Measurements from ENCODE around the gene DARS2.
"Not testable (repeated sequence)": the region's sequence is repeated elsewhere in the genome, so short reads cannot be mapped to it uniquely, and the experiment has no call there.

The DARS2 gene

DNA sequence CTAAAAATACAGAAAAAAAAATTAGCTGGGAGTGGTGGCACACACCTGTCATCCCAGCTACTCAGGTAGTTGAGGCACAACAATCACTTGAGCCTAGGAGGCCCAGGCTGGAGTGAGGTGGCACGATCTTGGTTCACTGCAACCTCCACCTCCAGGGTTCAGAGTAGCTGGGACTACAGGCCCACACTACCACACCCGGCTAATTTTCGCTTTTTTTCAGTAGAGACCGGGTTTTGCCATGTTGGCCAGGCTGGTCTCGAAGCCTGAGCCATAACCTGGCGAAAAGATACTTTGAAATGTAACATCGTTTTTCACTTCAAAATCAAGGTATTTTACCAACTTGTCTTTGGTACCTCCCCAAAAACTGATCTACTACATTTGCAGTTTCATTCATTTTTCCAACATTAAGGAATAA is 37.3 kb downstream of the DARS2 start:
- no peak for DNase-seq (ENCODE audit: low read depth in 2 of 2)

DNA sequence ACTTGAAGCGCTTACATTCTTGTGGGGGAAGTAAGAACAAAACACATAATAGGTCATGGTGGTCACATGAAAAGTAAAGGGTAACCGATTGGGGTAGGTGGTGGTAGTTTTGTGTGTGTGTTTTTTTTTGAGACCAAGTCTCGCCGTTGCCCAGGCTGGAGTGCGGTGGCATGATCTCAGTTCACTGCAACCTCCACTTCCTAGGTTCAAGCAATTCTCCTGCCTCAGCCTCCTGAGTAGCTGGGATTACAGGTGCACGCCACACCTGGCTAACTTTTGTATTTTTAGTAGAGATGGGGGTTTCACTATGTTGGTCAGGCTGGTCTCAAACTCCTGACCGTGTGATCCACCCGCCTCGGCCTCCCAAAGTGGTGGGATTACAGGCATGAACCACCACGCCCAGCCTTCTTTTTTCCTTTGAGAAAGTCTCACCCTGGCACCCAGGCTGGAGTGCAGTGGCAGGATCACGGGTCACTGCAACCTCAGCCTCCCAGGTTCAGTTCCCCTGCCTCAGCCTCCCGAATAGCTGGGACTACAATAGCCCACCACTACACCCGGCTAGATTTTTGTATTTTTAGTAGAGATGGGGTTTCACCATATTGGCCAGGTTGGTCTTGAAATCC is 37.8 kb downstream of the DARS2 start:
- DNase-seq (ENCODE audit: low read depth in 2 of 2) = not testable (repeated sequence)

DNA sequence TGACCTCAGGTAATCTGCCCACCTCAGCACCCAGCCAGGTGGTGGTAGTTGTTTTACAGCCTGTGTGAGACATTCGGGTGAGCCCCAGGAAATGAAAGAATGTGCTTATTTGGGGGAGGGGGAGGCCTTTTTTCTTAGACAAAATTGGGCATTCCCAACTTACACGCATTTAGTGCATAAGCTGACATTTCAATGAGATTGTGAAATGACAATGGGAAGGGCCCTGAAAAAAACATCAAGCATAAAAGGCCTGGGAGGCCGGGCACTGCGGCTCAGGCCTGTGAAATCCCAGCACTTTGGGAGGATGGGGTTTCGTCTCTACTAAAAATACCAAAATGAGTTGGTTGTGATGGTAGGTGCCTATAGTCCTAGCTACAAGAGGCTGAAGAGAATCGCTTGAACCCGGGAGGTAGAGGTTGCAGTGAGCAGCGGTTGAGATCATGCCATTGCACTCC is 38.3 kb downstream of the DARS2 start:
- DNase-seq (ENCODE audit: low read depth in 2 of 2) = no peak

DNA sequence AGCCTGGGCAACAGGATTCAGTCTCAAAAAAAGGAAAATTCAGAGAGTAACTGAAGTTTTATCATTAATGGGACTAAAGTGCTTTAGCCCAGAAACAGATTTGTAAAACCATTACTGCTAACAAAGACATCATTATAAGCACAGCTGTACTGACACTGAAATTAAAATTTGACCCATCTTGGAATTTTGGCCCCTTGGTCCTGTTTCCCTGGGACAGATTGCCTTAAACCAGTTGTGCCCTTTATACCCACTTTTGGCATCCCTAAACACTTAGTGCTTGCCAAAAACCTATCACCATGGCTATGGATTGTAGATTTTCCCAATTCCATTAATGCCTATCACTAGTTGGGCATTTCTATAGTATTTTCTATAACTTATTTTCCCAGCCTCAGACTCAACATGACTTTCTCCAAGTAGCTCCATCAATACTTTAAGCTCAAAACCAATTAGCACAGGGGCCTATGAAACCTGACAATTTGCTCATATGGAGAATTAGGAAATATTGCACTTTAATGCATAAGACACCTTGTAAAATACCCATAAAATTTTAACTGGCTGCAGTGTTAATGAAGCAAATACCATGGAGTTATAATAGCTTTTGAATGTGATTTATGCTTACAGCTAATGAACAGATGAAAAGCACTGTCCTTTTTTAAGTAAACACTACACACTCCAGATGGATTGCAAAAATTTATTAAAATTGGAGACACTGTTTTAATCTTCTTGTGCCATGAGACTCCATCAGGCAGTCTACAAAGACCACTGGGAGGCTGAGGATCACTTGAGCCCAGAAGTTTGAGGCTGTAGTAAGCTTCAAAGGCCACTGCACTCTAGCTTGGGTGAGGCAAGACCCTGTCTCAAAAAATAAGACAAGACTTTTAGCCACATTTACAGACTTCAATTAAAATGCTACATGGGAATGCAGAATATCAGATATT is 39.0 kb downstream of the DARS2 start:
- DNase-seq (ENCODE audit: low read depth in 2 of 2) = no peak

DNA sequence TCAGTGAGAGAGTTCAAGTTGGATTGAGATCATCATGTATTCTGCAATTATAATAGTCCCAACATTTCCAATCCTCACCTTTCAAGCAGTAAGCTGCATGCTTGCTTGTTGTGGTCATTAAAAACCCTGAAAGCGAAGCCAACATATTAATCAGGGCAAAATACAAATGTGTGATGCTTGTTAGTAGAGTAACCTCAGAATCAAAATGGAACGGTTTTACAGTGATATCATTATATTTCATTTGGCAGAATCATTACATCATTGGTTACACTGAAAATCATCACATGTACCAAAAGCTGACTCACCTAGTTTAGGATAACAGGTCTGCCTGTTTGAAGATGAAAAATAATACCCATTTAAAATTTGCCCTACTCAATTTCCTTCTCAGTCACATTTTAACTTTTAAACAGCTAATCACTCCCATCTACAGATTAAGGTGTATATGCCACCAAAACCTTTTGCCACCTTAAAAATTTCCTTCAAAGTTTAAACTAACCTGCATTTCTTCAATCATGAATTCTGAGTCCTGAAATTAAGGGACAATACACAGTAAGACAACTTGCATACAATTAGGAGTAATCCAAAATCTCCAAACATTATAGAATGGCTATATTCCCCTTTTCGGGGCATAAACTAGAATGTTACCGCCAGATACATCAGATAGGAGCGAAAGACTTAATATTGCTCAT is 39.9 kb downstream of the DARS2 start:
- no peak for DNase-seq (ENCODE audit: low read depth in 2 of 2)

DNA sequence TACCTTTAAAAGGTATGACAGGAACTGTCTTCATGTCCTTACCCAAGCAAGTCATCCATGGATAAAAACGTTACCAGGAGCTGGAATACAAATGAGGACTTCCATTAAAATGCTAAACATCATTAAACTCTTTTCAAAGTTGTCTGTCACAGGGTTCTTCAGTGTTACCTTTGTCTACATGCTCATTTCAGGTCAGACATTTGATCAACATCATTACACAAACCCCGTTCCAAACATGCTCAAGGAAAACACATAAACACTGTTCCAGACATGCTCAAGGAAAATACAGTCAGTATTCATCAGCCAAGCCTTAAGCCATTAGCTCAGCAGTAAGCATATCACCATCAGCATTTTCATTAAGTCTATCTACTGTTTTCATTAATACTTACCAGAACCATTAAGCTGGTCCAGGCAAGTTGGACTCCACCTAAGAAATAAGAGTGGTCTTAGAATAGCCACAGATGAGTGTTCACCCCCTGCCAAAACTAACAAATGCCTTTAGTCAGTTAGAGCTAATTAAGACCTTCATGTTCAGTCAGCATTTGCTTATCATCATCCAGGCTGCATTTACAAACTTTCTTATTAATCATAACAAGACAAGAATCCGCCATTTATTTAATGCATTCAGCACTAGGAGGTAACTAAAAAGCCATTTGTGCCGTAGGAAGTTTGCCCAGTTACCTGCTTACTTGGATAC is 41.1 kb downstream of the DARS2 start:
- DNase-seq (ENCODE audit: low read depth in 2 of 2) = no peak

DNA sequence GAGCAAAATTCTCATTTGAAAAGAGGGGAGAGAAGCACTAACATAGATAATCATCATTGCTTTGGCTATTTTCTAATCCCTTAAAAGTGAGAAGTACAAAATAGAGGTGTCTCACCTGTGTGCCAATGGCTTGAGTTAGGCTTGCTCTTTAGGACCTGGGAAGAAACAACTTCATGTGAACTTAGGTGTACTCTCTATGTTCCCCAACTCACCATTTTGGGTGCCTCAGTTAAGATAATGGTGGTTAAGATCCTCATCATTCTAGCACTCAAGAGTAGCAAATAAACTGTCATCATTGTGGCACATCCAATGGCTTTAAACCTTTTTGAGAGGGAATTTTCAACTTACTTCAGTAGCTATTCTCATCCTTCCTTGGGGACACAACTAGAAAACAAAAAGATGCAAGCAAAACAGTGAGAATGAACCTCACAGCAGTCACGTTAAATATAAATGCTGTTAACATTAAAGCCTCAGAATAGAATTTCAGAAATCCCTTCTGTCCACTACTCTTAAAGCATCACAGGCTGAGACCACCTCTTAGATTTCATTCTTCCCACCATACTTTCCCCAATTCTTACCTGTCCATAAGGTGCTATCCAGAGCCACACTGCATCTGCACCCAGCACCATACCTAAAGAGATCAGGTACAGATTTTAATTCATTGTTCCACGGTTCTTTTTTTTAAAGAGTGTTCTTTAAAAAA is 42.1 kb downstream of the DARS2 start:
- no peak for DNase-seq (ENCODE audit: low read depth in 2 of 2)

DNA sequence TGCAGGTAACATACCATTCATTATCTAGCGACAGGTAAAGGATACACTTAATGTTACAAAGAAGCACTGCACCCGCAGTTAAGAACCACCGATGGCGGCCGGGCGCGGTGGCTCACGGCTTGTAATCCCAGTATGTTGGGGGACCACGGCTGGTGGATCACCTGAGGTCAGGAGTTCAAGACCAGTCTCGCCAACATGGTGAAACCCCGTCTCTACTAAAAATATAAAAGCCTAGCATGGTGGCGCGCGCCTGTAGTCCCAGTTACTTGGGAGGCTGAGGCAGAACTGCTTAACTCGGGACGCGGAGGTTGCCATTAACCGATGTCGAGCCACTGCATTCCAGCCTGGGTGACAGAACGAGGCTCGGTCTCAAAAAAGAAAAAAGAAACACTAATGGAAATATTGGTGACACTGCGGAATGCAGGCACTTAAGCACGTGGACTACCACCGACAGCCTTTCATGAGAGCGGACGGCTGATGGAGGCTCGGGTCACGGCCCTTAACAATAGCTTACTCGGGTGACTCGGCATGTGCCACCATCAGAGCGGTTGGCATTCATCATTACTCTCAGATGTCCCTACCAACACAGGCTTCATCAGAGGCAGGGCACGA is 42.8 kb downstream of the DARS2 start:
- peak in 1 of 2 donors; percentile 32 for DNase-seq (ENCODE audit: low read depth in 2 of 2)

DNA sequence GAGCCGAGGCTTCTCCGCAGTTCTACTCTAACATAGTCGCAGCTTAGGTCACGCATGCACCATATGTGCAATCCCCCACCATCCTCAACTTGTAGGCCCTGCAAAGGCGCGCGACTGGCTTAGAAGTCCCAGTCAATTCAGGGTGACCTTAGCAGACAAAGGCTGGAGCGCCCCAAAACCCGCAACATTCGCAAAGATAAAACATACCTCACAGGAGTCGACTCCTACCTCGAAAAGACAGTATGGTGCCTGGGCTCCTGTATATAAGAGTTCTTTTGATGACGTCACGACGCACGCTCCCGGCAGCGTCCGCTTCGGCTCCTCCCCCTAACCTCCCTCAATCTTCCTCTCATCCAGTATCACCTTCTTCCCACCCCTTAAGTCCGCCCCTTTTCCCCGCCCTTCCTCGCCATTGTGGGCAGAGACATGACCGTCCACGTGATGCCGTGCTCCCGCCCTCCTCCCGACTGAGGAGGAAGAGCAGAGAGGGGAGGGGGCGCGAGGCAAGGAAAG is 43.3 kb downstream of the DARS2 start, which contains the start of gene GAS5:
Gene GAS5, minus strand, starts transcription at position 237 of the 513 bp plus-strand sequence.
- DNase-seq (ENCODE audit: low read depth in 2 of 2) = peak; percentile 92 to 96

DNA sequence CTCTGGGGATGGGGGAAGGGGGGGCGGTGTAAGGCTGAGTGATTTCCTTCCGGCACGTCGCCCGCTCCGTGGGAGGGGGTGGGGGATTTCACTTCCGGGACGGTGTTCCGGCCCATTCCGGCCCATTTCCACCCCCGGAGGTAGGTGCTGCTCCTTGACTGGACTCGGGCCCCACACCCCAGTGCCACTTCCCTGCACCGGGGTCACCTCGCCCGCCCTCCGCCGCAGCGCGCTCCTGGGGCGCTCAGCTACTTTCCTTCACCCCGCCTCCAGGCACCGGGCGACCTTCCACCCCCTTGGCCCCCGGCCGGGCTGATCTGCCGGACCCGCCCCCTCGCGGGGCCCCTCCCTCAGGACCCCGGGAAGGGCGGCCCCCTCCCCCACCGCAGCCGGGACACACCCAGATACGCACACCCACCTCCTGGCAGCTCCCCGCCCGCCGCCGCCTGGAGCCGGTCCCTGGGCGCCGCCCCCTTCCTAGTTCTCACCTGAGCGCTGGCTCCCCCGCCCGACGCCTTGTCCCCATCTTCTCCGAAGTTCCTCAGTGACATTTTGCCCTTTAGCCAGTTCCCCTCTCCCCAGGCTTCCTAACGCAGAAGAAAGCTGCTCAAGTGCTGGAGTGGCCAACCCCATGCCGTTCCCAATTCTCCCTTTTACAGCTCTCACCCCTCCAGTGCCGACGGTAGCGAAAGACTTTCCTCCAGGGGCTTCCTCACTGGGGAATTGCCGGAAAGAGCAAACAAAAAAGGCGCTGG is 44.0 kb downstream of the DARS2 start, which contains the start of gene ZBTB37:
Gene ZBTB37, plus strand, starts transcription at position 115 of the 755 bp plus-strand sequence. CDS start 1,846 bp downstream, outside the sequence.
- peak; percentile 66 to 81 for DNase-seq (ENCODE audit: low read depth in 2 of 2)

DNA sequence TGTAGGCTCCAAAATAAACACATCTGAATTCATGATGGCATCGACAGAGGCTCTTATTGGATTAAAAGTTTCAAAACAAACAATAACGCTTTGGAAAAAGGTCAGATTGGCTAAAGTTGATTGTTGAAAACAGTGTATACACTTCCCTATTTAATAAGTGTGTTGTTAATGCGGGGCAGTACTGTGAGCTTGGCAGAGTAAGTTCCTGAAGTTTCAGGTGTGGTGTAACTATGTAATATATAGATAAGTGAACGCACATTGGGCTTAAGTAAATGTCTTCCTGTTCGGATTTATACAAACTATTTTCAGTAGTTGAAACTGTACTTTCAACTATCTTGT is 44.5 kb downstream of the DARS2 start:
- DNase-seq (ENCODE audit: low read depth in 2 of 2) = no peak

DNA sequence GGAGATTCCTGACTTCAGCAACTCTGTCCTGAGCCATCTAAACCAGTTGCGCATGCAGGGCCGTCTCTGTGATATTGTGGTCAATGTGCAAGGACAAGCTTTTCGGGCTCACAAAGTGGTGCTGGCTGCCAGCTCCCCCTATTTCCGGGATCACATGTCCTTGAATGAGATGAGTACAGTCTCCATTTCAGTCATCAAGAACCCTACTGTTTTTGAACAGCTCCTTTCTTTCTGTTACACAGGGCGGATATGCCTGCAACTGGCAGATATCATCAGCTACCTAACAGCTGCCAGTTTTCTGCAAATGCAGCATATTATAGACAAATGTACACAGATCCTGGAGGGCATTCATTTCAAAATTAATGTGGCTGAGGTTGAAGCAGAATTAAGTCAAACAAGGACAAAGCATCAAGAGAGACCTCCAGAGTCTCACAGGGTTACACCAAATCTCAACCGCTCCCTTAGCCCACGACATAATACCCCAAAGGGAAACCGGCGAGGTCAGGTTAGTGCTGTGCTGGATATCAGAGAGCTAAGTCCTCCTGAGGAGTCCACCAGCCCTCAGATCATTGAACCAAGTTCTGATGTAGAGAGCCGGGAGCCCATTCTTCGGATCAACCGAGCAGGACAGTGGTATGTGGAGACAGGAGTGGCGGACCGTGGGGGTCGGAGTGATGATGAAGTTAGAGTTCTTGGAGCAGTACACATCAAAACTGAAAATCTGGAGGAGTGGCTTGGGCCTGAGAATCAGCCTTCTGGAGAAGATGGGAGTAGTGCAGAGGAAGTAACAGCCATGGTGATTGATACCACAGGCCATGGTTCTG is 46.0 kb downstream of the DARS2 start:
- no peak for DNase-seq (ENCODE audit: low read depth in 2 of 2)

DNA sequence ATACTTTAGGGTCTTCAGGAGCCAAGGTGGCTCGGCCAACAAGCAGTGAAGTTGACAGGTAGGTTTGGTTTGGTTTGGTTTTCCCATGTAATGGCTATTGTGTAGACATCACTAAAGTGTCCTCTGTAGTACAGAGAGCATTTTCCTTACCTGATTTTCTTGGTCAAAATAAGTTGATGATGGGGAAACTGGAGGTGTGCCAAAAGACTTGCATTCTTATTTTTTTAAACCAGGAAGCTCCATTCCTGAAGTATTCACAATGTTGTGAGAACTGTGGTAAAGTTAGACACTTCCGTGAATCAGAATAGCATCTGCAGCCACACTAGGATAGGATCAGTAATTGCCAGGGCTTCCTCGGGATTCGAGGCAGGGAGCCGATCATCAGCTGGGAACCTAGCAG is 46.6 kb downstream of the DARS2 start:
- no peak for DNase-seq (ENCODE audit: low read depth in 2 of 2)

DNA sequence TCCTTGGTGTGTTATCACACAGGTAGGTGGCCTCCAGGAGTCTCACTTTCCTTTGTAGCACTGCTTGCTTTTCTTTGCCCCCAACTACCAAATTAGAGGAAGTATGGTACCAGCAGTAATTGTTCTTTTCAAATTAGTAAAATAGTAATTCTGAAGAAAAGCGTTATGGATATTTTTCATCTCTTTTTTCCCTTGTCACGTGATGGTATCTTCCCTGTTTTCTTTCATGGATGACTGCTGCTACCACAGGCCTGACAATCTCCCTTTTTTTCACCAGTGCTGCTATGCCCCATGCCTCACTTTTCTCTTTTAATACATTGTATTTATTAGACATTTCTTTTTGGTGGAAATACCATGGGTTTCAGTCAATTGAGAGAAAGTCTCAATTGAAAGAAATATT is 47.0 kb downstream of the DARS2 start:
- no peak for DNase-seq (ENCODE audit: low read depth in 2 of 2)

DNA sequence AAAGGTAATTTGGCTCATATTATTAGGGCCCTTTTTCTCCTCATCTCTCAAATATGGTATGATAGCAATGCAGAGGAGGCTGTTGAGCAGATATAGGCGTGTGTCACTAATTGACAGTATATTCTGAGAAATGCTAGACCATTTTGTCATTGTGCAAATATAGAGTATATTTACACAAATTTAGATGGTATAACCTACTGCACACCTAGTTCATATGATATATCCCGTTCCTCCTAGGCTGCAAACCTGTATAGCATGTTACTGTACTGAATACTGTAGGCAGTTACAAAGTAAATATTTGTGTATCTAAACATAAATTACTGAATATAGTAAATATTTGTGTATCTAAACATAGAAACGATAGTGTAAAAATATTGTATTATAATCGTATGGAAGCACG is 52.3 kb downstream of the DARS2 start:
- DNase-seq (ENCODE audit: low read depth in 2 of 2) = no peak

DNA sequence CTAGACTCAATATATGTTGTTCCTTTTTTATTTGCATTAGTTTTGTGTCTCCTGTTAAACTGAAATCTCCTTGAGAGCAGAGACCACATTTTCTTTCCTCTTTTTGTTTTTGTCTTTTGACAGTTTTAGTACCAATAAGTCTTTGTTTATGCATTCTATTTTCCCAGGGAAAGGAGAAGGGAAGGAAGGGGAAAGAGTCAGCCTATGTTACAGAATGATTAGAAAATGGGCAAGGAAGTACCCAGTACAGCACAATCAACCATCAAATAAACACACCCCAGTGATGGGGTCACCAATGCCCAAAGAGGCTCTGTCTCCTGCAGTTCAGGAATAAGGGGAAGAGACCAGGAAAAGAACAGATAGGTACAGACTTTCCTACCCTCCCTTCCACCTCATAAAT is 53.8 kb downstream of the DARS2 start:
- no peak for DNase-seq (ENCODE audit: low read depth in 2 of 2)

DNA sequence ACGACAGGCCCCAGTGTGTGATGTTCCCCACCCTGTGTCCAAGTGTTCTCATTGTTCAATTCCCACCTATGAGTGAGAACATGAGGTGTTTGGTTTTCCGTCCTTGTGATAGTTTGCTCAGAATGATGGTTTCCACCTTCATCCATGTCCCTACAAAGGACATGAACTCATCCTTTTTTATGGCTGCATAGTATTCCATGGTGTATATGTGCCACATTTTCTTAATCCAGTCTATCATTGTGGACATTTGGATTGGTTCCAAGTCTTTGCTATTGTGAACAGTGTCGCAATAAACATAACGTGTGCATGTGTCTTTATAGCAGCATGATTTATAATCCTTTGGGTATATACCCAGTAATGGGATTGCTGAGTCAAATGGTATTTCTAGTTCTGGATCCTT is 56.6 kb downstream of the DARS2 start:
- DNase-seq (ENCODE audit: low read depth in 2 of 2) = not testable (repeated sequence)

DNA sequence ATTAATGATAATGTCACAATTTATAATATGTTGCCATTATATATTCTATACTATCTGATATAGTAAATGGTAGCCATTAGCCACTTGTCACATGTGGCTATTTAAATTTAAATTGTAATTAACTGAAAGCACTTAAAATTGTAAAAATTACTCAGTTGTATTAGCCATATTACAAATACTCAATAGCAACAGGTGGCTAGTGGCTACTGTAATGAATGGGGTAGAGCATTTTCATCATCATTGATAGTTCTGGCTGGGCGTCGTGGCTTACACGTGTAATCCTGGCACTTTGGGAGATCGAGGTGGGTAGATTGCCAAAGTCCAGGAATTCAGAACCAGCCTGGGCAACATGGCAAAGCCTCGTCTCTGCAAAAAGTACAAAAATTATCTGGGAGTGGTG is 60.2 kb downstream of the DARS2 start:
- DNase-seq (ENCODE audit: low read depth in 2 of 2) = no peak
